A549 (cell line): Measurements from ENCODE around the gene CTNND2. TPM values are rescaled to one million over a fixed set of nuclear protein-coding genes. Genes with fewer than 3 reads are reported as not detected.
A peak's percentile ranks its signal among the peaks of the same experiment; 100 is the strongest.

Experiments used
- ATAC-seq, 2 experiments: fragments of 200-7000 bp in 1 of 2; fragments of >200 bp in 1 of 2; cut with Nextera tagmentation in 1 of 2; cut with Tn5 transposase in 1 of 2; 3 replicates each; pipeline versions ENCODE4 v1.8.0 to v1.9.1; 2018 to 2020; ENCODE audit warnings: mild to moderate bottlenecking in 1 of 2, moderate library complexity in 1 of 2
- CTCF ChIA-PET: fragments of 300-600 bp; sonication (Branson Sonifier 250); formaldehyde crosslinking; extraction: SDS; loops from one replicate; lab custom pipeline; 2021; ENCODE audit warnings: antibody characterized with exemption, inconsistent platforms; lab: Yijun Ruan, JAX
- POLR2A ChIA-PET: fragments of 350-600 bp; formaldehyde crosslinking; extraction: SDS; loops from one replicate; lab custom pipeline; 2021; ENCODE audit warnings: antibody characterized with exemption, inconsistent platforms; lab: Yijun Ruan, JAX
- DNase-seq, 2 experiments: peaks; one replicate each; pipeline versions ENCODE4 v3.0.0 to v3.0.0-alpha.2; 2011 to 2016; ENCODE audit warnings: low read depth in 1 of 2, low spot score in 1 of 2
- FAIRE-seq: peaks from 2 replicates; lab custom pipeline; 2011; peaks lifted over from hg19 to GRCh38; lab: Jason Lieb, UNC
- H3K27ac ChIP-seq, 2 experiments: fragments of >200 bp; sonication (Bioruptor Twin); formaldehyde crosslinking; 3 replicates each; pipeline ENCODE4 v1.5.1; 2016 to 2017
- H3K4me1 ChIP-seq: fragments of >200 bp; sonication (Bioruptor Twin); formaldehyde crosslinking; 3 replicates; pipeline ENCODE4 v1.6.1; 2016
- H3K4me2 ChIP-seq: fragments of >200 bp; sonication (Bioruptor Twin); formaldehyde crosslinking; 3 replicates; pipeline ENCODE4 v1.6.1; 2016
- H3K4me3 ChIP-seq: fragments of >200 bp; sonication (Bioruptor Twin); formaldehyde crosslinking; 3 replicates; pipeline ENCODE4 v1.5.1; 2016
- H3K9me3 ChIP-seq: fragments of >200 bp; sonication (Bioruptor Twin); formaldehyde crosslinking; 3 replicates; pipeline ENCODE4 v1.6.1; 2016
- ATOH8 ChIP-seq: fragments of 250-450 bp; sonication (Bioruptor Pico); IDR thresholded peaks from 2 replicates; pipeline ENCODE4 v1.5.0; 2020; ENCODE audit warnings: low read depth, mild to moderate bottlenecking, moderate library complexity
- BHLHE40 ChIP-seq: IDR thresholded peaks from 2 replicates; pipeline ENCODE4 v1.6.1; 2012; ENCODE audit warnings: low read depth, low read length, inconsistent platforms
- CEBPB ChIP-seq, 2 experiments: fragments of >200 bp in 1 of 2; sonication (Bioruptor Twin) in 1 of 2; formaldehyde crosslinking in 1 of 2; IDR thresholded peaks; 2 replicates each; pipeline ENCODE4 v1.6.1; 2012 to 2016
- ESRRA ChIP-seq: fragments of 150-350 bp; IDR thresholded peaks from 2 replicates; pipeline ENCODE4 v1.6.1; 2014; ENCODE audit warnings: mild to moderate bottlenecking, low read length, borderline replicate concordance
- FOSL2 ChIP-seq, 2 experiments: fragments of 450-650 bp in 1 of 2; fragments of >200 bp in 1 of 2; sonication (Bioruptor Twin) in 1 of 2; formaldehyde crosslinking; IDR thresholded peaks; 2 replicates each; pipeline versions ENCODE4 v1.5.0 to v1.6.1; 2016 to 2020; ENCODE audit warnings: mild to moderate bottlenecking in 1 of 2, moderate library complexity in 1 of 2
- GATA3 ChIP-seq: IDR thresholded peaks from 2 replicates; pipeline ENCODE4 v1.6.1; 2012; ENCODE audit warnings: borderline replicate concordance
- HEYL ChIP-seq: fragments of 250-450 bp; sonication (Bioruptor Pico); IDR thresholded peaks from 2 replicates; pipeline ENCODE4 v1.8.0; 2021; ENCODE audit warnings: mild to moderate bottlenecking, moderate library complexity
- HOXB13 ChIP-seq: fragments of 250-450 bp; sonication (Bioruptor Pico); IDR thresholded peaks from 2 replicates; pipeline ENCODE4 v1.5.0; 2020; ENCODE audit warnings: low read depth, mild to moderate bottlenecking, moderate library complexity
- MAFK ChIP-seq: fragments of 450-650 bp; IDR thresholded peaks from 2 replicates; pipeline ENCODE4 v1.6.1; 2014; ENCODE audit not compliant: partially characterized antibody
- MAZ ChIP-seq: fragments of 150-350 bp; IDR thresholded peaks from 2 replicates; pipeline ENCODE4 v1.6.1; 2014; ENCODE audit warnings: antibody characterized with exemption, low read depth, low read length, borderline replicate concordance
- PHF8 ChIP-seq: fragments of 200-600 bp; sonication (generic); IDR thresholded peaks from 2 replicates; pipeline ENCODE4 v1.6.1; 2016; ENCODE audit warnings: low read depth, mild to moderate bottlenecking, antibody characterized with exemption, moderate library complexity, borderline replicate concordance
- RAD21 ChIP-seq, 2 experiments: fragments of >200 bp in 1 of 2; sonication (Bioruptor Twin) in 1 of 2; formaldehyde crosslinking in 1 of 2; IDR thresholded peaks in 1 of 2; conservative IDR thresholded peaks in 1 of 2; 2 replicates in 1 of 2; 3 replicates in 1 of 2; pipeline ENCODE4 v1.6.1; 2012 to 2018; ENCODE audit warnings: inconsistent platforms in 1 of 2
- SMC3 ChIP-seq: fragments of >200 bp; sonication (Bioruptor Twin); formaldehyde crosslinking; IDR thresholded peaks from 3 replicates; pipeline ENCODE4 v1.6.1; 2018; ENCODE audit warnings: inconsistent platforms
- SREBF2 ChIP-seq: fragments of 450-650 bp; IDR thresholded peaks from 2 replicates; pipeline ENCODE4 v1.6.1; 2014; ENCODE audit warnings: mild to moderate bottlenecking, moderate library complexity
- WGBS: methylation state at CpG from one replicate; pipeline ENCODE4 v1.1.6; 2017; ENCODE audit errors: missing lambda C conversion rate; 5-methylcytosine and 5-hydroxymethylcytosine counted together
- polyA plus RNA-seq, 4 experiments: library from polyadenylated mRNA; depleted of rRNA in 3 of 4; stranded (reverse); fragments of >200 nt; fragmentation: RNase III in 1 of 4; extraction: RNeasy Plus Mini Kit Qiagen cat#74134 plus additional on column Dnase treatment in 1 of 4; gene quantifications; 2 replicates in 3 of 4; 3 replicates in 1 of 4; pipeline ENCODE4 v1.2.3, GENCODE V29; 2011 to 2017
- TF ChIP-seq, protein P1 (sequence below): fragments of 250-450 bp; sonication (Bioruptor Pico); IDR thresholded peaks from 2 replicates; pipeline ENCODE4 v1.5.0; 2021; ENCODE audit warnings: mild to moderate bottlenecking, moderate library complexity, borderline replicate concordance
- TF ChIP-seq, protein P2 (sequence below): fragments of >200 bp; sonication (Bioruptor Twin); formaldehyde crosslinking; IDR thresholded peaks from 3 replicates; pipeline ENCODE4 v1.5.1; 2016

Gene CTNND2
- polyA plus RNA-seq, 2 of the 4 experiments (the other 2 are of a cell fraction): not detected

DNA sequence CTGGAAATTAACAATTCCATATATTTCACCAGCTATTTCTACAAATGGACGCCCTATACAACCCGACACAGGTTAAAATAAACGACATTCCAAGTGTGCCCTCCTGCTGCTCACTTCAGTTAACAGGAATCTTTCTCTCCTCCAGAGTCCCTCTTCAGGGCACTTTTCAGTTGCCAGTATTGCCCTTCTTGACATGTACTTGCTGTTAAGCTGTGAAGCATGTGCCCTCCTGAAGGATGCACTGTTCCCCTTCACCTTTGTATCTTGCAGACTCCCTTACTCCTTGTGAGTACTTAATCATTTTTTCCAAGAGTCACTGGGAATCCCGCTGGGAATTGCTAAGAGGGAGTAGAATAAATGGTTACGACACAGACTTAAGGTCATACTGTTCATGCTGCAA, 364.1 kb downstream of the CTNND2 start:
- no peak for TF ChIP-seq SREBF2
- no peak for TF ChIP-seq PHF8
- TF ChIP-seq HEYL (CRISPR knock-in tag): no peak
- TF ChIP-seq, protein P1, sequence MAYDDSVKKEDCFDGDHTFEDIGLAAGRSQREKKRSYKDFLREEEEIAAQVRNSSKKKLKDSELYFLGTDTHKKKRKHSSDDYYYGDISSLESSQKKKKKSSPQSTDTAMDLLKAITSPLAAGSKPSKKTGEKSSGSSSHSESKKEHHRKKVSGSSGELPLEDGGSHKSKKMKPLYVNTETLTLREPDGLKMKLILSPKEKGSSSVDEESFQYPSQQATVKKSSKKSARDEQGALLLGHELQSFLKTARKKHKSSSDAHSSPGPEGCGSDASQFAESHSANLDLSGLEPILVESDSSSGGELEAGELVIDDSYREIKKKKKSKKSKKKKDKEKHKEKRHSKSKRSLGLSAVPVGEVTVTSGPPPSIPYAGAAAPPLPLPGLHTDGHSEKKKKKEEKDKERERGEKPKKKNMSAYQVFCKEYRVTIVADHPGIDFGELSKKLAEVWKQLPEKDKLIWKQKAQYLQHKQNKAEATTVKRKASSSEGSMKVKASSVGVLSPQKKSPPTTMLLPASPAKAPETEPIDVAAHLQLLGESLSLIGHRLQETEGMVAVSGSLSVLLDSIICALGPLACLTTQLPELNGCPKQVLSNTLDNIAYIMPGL (CRISPR knock-in tag): no peak
- TF ChIP-seq MAZ: no peak
- TF ChIP-seq ATOH8: no peak
- TF ChIP-seq BHLHE40: no peak
- no peak for TF ChIP-seq MAFK
- 2% methylated on average over 5 of the region's 5 CpGs for WGBS
- no peaks in the 10 kb centered on the region for H3K4me1 ChIP-seq
- DNase-seq (peak in 1 of 2 experiments; percentile 4), FAIRE-seq (no peak), ATAC-seq (no peak)
- no peak overlapping the region for H3K4me3 ChIP-seq
- no peak overlapping the region for H3K4me2 ChIP-seq
- ChIA-PET CTCF (no interaction called here), POLR2A (no interaction called here)
- H3K9me3 ChIP-seq: no peaks in the 10 kb centered on the region
- no peak overlapping the region for H3K27ac ChIP-seq

DNA sequence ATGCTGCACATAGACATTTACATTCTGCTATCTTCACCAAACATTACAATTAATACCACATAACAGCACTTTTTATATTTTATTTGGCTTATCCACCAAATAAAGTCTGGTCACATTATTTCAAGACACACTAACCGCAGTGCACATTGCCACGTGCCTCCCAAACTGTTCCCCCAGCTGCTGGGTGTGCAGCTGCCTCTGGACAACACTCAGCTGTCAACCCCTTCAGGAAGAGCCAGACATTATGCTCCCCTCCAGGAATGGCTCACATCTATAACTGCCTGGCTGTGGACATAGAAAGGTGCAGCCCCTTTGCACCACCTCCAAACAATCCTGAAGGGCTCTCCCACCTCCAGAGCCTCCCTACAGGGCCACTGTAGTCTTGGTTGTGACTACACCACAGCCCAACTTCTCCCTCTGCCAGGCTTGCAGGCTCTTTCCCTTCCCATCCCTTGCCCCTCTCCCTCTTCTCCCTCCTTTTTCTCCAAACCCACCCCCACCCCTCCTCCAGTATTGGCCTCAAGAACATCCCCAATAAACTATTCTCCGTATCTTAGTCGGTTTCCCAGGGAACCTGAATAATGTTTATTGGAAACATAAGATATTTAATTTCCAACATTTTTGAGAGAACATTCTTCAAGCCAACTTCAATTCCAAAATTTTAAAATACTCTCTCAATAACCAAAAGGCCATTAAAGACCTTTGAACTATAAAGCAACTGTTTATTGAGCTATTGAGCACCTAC, 372.3 kb downstream of the CTNND2 start:
- no peaks in the 10 kb centered on the region for H3K4me1 ChIP-seq
- FAIRE-seq (no peak), DNase-seq (no peak), ATAC-seq (no peak)
- WGBS: 8% methylated on average over 4 of the region's 4 CpGs
- H3K4me2 ChIP-seq: no peak overlapping the region
- H3K27ac ChIP-seq: no peak overlapping the region
- CTCF ChIA-PET: no interaction called here
- POLR2A ChIA-PET: no interaction called here
- TF ChIP-seq BHLHE40 (no peak), HOXB13 (CRISPR knock-in tag) (no peak), HEYL (CRISPR knock-in tag) (no peak), RAD21 (conservative IDR thresholded peaks at IDR 0.05 in 1 of 2, IDR thresholded peaks at IDR 0.05 in 1 of 2) (no peak), CEBPB (IDR thresholded peaks at IDR 0.05) (no peak), ESRRA (no peak), SMC3 (no peak), GATA3 (no peak)
- no peaks in the 10 kb centered on the region for H3K9me3 ChIP-seq
- no peak overlapping the region for H3K4me3 ChIP-seq

- TF ChIP-seq FOSL2 (IDR thresholded peaks at IDR 0.05): no peak
- no peak for TF ChIP-seq FOSL2 (CRISPR knock-in tag; IDR thresholded peaks at IDR 0.05)
- no peak for TF ChIP-seq PHF8
- no peak for TF ChIP-seq ATOH8
- TF ChIP-seq, protein P2, sequence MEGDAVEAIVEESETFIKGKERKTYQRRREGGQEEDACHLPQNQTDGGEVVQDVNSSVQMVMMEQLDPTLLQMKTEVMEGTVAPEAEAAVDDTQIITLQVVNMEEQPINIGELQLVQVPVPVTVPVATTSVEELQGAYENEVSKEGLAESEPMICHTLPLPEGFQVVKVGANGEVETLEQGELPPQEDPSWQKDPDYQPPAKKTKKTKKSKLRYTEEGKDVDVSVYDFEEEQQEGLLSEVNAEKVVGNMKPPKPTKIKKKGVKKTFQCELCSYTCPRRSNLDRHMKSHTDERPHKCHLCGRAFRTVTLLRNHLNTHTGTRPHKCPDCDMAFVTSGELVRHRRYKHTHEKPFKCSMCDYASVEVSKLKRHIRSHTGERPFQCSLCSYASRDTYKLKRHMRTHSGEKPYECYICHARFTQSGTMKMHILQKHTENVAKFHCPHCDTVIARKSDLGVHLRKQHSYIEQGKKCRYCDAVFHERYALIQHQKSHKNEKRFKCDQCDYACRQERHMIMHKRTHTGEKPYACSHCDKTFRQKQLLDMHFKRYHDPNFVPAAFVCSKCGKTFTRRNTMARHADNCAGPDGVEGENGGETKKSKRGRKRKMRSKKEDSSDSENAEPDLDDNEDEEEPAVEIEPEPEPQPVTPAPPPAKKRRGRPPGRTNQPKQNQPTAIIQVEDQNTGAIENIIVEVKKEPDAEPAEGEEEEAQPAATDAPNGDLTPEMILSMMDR: no peak
- TF ChIP-seq, protein P1 (CRISPR knock-in tag): no peak
- H3K4me2 ChIP-seq: no peak overlapping the region
- WGBS: 29% methylated on average over 6 of the region's 7 CpGs
- no peaks in the 10 kb centered on the region for H3K9me3 ChIP-seq
- DNase-seq: no peak
- FAIRE-seq: no peak
- no peak overlapping the region for H3K27ac ChIP-seq
- H3K4me3 ChIP-seq: no peak overlapping the region
- no peak for ATAC-seq
- CTCF ChIA-PET: no interaction called here
- POLR2A ChIA-PET: no interaction called here
- no peaks in the 10 kb centered on the region for H3K4me1 ChIP-seq
Observed at GRCh38 chr5:11528720-11529119, 375.5 kb downstream of the CTNND2 start.
